ENCODE results near the gene OR51B2.
"Not testable (repeated sequence)": the region's sequence is repeated elsewhere in the genome, so short reads cannot be mapped to it uniquely, and the experiment has no call there.

The OR51B2 gene, protein sequence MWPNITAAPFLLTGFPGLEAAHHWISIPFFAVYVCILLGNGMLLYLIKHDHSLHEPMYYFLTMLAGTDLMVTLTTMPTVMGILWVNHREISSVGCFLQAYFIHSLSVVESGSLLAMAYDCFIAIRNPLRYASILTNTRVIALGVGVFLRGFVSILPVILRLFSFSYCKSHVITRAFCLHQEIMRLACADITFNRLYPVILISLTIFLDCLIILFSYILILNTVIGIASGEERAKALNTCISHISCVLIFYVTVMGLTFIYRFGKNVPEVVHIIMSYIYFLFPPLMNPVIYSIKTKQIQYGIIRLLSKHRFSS

DNA sequence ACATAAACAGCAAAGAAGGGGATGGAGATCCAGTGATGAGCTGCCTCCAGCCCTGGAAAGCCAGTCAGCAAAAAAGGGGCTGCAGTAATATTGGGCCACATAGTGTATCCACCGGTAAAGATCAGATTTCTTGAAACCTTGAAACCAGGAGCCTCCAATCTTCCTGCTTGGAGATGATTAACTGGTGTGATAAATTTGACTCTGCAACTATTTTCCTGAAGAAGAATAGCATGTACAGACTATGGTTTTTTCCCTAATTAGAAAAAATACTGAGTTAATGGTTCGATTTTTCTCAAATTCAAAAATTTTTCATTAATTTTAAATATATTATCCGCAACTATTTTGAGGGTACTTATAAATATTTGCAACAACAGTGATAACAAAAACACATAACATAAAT lies at the start of gene OR51B2:
TSS of gene OR51B2 (minus strand) at position 101 of the 400 bp plus-strand sequence. CDS start at position 101, 0 bp downstream.
- no peak within 1 kb of the TSS for H3K4me3 ChIP-seq (ENCODE audit: low read length)
- no peak for DNase-seq (ENCODE audit: low read depth)
- TF ChIP-seq, protein P1, sequence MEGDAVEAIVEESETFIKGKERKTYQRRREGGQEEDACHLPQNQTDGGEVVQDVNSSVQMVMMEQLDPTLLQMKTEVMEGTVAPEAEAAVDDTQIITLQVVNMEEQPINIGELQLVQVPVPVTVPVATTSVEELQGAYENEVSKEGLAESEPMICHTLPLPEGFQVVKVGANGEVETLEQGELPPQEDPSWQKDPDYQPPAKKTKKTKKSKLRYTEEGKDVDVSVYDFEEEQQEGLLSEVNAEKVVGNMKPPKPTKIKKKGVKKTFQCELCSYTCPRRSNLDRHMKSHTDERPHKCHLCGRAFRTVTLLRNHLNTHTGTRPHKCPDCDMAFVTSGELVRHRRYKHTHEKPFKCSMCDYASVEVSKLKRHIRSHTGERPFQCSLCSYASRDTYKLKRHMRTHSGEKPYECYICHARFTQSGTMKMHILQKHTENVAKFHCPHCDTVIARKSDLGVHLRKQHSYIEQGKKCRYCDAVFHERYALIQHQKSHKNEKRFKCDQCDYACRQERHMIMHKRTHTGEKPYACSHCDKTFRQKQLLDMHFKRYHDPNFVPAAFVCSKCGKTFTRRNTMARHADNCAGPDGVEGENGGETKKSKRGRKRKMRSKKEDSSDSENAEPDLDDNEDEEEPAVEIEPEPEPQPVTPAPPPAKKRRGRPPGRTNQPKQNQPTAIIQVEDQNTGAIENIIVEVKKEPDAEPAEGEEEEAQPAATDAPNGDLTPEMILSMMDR (conservative IDR thresholded peaks at IDR 0.05; ENCODE audit: low read depth, low read length), result no peak

DNA sequence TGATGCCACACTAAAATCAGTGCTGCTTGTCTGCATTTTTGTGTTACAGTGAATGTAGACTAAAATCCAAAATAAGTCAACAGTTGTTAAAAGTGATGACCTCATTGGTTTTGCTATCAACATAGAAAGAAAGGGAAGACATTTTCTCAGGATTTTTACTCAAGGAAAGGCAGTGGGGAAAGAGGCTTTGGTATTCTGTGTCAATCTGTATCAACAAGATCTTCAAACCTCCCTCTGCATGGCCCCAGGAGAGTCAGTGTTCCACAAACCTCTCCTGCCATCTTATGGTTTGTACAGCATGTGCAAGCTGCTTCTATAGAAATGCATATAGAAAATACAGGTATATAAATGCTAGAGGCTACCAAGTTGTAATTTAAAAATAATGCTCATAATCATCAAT lies 45.7 kb upstream of the OR51B2 start:
- H3K4me3 ChIP-seq (ENCODE audit: low read length), result no peak overlapping the region
- TF ChIP-seq, protein P1 (conservative IDR thresholded peaks at IDR 0.05; ENCODE audit: low read depth, low read length), result peak; percentile 59
- DNase-seq (ENCODE audit: low read depth), result no peak

DNA sequence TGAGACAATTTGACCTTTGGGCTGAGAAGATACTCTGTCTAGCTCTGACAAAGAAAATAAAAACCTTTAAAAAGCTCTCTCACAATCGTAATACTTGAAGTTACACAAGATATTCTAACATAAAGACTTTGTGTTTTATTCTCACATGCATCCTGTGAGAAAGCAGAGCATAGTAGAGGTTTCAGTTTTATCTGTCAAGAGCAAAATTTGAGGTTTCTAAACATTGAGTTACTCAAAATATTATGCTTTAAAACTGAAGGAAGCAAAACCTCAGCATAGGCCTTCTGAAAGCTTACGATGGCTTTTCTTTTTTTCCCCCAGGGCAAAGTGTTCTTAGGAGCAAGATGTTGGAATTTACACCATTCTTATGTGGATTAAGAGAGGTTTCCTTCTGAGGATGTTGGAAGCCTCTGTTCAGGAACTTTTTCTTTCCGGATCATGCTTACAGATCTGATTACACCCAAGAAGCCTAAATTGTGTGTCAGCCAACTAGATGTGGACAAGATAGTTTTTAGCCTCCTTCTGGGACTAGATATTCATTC lies 44.5 kb upstream of the OR51B2 start:
- DNase-seq (ENCODE audit: low read depth), result no peak
- TF ChIP-seq, protein P1 (conservative IDR thresholded peaks at IDR 0.05; ENCODE audit: low read depth, low read length), result no peak
- no peak overlapping the region for H3K4me3 ChIP-seq (ENCODE audit: low read length)

DNA sequence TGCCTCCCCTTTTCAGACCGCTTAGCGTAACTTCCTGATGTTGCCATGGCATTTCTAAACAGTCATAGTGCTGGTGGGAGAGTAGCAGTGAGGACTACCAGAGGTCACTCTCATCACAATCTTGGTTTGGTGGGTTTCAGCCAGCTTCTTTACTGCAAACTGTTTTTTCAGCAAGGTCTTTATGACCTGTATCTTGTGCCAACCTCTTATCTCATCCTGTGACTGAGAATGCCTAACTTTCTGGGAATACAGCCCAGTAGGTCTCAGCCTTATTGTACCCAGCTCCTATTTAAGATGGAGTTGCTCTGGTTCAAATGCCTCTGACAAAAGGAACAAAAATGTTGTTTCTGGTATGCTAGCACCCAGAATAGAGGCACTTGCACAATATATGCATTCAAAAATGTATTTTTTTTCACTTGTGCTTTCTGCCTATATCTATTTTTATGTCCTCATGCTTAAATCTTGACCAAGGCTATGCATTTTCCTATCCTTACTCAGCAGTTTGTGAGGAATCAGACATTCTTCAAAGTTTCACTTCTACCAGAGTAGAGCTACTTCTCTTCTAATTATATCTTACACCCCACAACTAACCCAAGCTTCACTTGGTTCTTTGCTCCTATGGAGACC lies 43.5 kb upstream of the OR51B2 start:
- no peak overlapping the region for H3K4me3 ChIP-seq (ENCODE audit: low read length)
- TF ChIP-seq, protein P1 (conservative IDR thresholded peaks at IDR 0.05; ENCODE audit: low read depth, low read length), result no peak
- peak; percentile 74 for DNase-seq (ENCODE audit: low read depth)

DNA sequence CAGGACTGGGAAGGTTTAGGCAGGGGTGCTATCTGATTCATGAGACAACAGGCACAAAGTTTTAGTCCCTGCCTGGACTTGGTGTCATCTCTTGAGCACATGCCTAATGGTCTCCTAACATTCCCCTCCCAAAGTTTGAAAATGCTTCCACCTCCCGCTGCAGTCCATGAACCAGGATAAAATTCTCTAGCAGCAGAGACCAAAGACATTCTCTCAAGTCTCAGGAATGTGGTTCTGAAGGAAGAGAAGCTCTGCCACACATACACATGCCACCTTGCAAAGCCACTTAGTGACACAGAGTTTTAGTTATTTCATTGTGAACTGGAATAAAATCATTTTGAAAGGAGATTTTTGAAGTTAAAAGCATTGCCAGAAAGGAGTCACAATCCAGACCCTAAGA lies 42.8 kb upstream of the OR51B2 start:
- H3K4me3 ChIP-seq (ENCODE audit: low read length), result no peak overlapping the region
- DNase-seq (ENCODE audit: low read depth), result no peak
- TF ChIP-seq, protein P1 (conservative IDR thresholded peaks at IDR 0.05; ENCODE audit: low read depth, low read length), result no peak

DNA sequence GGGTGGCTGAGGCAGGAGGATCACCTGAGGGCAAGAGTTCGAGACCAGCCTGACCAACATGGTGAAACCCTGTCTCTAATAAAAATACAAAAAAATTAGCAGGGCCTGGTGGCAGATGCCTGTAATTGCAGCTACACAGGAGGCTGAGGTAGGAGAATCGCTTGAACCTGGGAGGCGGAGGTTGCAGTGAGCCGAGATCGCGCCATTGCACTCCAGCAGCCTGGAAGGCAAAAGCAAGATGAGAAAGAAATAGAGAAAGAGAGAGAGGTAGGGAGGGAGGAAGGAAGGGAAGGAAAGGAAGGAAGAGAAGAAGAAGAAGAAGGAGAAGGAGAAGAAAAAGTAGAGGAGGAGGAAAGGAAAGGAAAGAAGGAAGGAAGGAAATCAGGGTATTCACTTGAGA lies 42.3 kb upstream of the OR51B2 start:
- DNase-seq (ENCODE audit: low read depth); H3K4me3 ChIP-seq (ENCODE audit: low read length): not testable (repeated sequence)

DNA sequence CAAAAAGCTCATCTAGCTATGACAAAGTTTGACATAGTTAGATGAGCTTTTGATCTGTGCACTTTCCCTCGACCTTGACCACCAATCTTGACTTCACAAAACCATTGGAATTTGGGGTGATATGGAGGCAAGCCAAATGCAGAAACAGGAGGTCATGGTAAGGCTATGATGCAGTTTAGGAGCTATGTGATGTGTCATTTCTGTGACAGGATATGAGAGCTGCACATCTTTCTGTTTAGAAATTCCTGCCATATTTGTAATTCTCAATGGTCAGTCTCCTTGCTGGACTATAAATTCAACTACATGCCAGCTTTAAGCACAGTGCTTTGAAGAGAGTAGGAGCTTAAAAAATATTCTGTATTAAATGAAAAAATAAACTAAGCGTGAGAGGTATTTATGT lies 40.1 kb upstream of the OR51B2 start:
- H3K4me3 ChIP-seq (ENCODE audit: low read length), result no peak overlapping the region
- TF ChIP-seq, protein P1 (conservative IDR thresholded peaks at IDR 0.05; ENCODE audit: low read depth, low read length), result no peak
- DNase-seq (ENCODE audit: low read depth), result no peak

All from retinal pigment epithelial cell (primary cell).